ELR (cell line): Measurements from ENCODE around the gene KLHL1.

Experiments used
- DNase-seq: peaks from one replicate; pipeline ENCODE4 v3.0.0-alpha.2; 2015; ENCODE audit warnings: low read depth

The KLHL1 gene

DNA sequence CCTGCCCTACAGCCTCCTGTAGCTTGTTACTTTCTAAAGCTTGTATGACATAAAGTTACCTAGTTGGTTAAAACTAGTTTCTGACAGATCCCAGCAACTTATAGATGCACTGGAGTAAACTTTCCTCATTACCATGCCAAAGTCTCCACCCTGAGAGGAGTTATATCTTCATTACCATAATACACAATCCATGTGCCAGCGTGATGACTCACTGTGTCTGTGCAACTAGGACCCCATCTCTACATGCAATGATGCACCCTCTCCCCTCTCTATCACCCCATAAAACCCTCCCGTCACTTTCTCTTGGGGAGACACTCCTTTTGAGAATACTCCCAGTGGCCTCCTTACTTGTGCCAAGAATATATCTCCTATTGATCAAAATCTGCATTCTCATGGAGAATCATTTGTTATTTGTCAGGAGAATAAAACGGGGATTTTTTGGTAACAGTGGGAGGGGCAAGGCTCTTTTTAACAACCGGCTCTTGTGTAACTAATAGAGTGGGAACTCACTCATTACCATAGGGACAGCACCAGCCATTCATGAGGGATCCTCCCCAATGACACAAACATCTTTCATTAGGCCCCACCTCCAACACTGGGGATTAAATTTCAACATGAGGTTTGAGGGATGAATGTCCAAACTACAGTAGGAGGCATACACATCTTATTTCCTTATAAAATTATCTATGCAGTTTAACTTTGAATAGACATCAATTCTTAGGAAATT is 235.8 kb downstream of the KLHL1 start:
- no peak for DNase-seq

DNA sequence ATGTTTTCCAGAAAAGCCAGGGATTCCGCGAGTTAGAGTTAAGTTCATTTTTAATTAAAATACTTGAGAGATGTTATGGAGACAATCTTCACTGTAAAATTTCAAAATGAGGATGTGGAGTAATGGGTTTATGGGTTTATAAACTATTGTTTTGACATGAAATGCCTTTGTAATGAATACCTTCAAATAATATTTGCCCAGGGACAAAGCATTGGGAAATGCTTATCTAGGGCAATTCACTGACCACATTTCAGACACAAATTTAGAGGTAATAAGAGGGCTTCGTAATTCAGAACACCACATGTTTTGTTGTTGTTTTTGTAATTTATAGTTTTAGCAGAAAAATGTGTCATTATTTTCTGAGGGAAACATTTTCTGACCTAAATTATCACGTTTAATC is 241.7 kb downstream of the KLHL1 start:
- no peak for DNase-seq

DNA sequence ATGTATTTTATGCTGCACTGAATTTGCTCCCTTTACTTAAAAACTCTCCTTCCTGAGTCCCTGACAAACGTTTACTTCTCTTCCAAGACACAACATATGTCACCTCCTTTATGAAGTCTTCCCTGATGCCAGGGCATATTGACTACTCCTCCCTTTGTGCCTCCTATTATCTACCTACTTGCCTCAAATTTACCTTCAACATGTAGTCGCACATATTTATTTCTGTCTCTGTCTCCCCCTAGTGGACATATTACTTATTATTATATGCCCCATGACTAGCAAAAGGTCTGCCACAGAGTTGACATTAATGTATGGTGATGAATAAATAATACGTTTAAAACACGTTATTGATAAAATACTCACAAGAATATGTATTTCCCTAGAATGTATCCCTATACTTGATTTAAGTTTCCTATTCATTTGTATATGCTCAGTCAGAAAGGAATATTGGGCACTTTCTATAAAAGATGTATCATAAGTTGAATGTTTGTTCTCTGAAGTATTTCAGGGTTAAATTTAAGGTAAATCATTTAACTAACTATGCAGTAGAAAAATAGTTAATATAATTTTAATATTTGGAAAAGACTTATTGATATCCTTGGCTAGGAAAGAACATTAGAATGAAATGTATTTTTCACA is 250.9 kb downstream of the KLHL1 start:
- DNase-seq = peak; percentile 61

DNA sequence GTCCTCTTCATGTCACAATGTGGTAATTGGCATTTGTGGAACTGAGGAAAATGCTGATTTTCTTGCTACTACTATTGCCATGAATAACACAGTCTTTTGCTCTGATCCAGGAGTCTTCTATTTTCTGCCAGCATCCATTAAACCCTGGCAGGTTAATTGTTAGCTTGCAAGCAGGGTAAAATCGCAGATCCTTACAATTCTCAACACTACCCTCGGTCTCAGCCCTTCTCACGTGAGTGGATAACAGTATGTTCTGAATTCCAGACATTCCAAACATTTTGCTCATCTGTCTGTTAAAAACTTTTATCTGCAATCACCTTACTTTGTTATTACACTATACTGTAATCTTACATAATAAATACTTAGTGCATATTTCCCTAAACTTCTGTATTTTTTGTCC is 251.9 kb downstream of the KLHL1 start:
- DNase-seq = peak; percentile 32

DNA sequence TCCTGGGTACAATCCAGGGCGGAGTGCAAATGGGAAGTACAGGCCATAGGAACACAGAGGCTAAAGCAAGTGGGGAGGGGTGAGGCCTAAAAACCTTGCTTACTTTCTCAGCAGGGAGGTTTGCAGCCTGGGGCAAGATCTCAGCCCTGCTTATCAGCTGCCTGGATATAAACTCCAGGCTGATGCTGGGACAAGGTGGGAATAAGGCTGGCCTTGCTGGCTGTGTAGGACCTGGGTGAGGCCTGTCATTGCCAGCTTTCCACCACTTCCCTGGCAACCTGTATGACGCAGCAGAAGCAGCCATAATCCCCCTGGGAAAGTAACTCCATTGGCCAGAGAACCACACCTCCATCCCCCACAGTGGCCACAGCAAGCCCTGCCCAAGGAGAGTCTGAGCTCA is 279.7 kb downstream of the KLHL1 start:
- DNase-seq = no peak

DNA sequence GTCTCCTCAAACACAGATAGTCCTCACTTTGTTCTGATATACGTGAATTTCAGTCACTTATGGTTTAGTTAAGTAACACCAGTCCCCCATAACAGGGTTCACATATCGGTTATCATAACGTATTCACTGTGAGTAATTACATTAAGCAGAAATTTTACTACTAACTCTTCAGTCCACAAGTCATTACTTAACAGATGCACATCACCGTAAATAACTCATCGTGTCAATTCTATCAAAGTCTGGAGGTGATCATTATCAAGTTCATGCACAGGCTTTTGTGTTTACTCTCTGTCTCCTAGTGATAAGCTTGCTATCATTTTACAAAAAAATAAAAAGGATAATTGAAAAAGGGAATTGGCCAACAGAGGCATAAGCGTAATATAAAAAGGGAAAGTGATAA is 288.1 kb downstream of the KLHL1 start:
- no peak for DNase-seq

DNA sequence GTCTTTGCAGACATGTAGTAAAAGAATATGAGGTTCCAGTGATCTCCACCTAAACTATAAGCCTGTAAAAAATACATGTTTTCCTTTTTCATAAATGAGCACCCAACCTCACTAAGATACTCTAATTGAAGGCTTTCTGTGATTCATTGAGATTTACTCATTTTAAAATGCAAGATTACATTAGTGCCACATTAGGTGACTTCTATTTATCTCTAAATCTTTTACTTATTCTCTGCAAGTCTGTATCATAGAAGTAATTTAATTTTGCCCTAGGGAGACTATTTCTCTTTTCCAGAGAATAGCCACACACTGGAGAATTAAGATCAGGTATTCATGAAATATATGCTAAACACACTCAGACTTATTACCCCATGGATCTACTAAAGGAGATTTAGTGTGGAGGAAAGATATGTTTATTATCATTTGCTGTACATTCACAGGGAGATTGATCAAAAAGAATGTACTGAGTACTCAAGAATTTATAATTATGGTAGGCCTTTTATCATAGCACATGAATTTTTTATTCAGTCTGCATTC is 290.9 kb downstream of the KLHL1 start:
- DNase-seq = no peak

DNA sequence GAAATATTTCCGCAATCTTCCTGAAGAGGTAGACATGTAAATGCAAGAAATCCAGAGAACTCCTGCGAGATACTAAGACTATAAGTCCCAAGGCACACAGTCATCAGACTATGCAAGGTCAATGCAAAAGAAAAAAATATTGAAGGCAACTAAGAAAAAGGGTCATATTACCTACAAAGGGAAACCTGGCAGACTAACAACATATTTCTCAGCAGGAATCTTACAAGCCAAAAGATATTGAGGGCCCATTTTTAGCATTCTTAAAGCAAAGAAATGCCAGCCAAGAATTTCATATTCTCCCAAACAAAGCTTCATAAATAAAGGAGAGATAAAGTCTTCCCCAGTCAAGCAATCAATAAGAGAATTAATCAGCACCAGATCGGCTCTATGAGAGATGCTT is 299.1 kb downstream of the KLHL1 start:
- DNase-seq = no peak

DNA sequence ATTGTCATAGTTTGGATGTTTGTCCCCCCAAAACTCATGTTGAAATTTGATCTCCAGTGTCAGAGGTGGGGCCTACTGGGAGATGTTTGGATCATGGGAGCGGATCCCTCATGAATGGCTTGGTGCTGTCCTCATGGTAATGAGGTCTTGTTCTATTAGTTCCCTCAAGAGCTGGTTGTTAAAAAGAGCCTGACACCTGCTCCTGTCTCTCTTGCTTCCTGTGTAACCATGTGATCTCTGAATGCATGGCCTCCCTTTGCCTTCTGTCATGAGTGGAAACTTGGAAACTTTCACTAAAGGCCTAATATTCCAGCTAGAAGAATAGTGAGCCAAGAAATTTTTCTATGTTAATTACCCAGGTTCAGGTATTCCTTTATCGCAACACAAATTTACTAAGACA is 312.0 kb downstream of the KLHL1 start:
- DNase-seq = no peak

DNA sequence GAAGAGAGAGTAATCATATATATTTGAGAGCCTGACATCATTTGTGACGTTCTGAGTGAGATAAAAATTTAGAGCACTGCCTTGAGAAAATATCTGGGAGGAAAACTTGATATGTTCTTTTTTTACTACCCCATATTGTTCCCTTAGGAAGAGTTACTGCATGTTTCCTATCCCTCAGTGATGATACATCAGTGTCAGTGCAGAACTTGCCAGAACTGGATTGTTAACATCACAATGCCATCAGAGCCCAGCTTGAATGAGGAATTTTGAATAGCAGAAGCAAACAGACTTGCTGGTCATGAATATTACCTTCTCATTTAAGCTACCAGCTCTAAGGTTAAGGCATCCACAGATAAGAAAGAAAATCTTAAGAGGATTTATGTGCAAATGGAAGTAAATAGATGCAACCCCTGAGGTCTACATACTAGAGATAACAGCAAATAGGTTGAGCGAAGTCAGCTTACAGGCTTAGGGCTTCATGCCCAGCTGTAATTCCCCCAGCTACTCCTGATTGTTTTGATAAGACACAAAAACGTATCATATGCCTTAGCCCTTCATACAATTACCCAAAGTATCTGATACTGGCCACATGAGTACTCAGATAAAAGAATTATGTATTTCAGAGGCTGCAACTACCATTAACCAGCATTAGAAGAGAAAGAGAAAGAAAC is 314.3 kb downstream of the KLHL1 start:
- peak; percentile 10 for DNase-seq

DNA sequence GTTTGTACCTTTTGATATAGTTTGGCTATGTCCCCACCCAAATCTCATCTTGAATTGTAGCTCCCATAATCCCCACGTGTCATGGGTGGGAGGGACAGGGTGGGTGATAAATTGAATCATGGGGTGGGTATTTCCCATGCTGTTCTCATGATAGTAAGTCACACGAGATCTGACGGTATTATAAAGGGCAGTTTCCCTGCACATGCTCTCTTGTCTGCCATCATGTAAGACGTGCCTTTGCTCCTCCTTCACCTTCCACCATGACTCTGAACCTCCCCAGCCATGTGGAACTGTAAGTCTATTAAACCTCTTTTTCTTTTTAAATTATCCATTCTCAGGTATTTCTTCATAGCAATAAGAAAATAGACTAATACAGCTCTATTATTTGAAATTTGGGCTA is 331.3 kb downstream of the KLHL1 start:
- DNase-seq = no peak

DNA sequence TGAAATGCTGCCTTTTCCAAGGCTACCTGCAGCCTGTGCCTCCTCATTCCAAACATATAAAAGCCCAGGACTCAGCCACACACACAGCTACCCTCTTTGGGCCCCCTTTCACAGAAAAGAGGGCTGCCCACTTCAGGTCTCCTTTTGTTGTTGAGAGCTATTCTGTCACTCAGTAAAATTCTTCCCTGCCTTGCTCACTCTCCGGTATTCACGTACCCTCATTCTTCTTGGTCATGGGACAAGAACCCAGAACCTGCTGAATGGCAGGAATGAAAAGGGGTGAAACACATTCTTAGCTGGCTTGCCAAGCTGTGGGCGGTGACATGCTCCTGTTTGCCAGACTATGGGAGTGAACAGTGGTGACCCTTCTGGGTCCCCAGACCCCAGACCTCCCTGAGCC is 338.6 kb downstream of the KLHL1 start:
- DNase-seq = no peak

DNA sequence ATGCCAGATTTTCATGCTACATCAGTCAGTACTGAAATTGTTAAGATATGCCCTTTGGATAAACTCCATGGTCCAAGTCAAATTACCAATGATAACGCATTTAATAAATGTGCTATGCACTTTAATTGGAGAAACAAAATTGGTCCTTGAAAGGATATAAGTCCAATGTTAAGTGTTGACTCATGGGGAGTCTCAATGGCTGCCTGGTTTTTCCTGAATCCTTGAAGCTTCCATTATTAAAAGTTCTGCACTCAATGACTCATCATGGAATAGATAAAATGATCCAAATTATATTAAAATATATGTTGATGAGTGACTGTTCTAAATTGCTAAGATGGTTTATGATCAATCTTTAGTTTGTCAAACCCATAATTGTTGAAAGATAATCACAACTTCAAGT is 346.7 kb downstream of the KLHL1 start:
- no peak for DNase-seq

DNA sequence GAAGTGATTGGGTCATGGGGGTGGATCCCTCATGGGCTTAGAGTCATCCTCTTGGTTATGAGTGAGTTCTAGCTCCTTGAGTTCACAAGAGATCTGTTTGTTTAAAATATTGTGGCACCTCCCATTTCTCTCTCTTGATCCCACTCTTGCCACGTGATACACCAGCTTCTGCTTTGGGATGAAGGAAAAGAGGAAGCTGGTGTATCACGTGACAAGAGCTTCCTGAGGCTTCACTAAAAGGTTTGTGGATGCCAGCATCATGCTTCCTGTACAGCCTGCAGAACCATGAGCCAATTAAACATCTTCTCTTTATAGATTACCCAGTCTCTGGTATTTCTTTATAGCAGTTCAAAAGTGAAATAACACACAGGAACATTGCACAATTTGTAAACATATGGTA is 353.2 kb downstream of the KLHL1 start:
- no peak for DNase-seq

DNA sequence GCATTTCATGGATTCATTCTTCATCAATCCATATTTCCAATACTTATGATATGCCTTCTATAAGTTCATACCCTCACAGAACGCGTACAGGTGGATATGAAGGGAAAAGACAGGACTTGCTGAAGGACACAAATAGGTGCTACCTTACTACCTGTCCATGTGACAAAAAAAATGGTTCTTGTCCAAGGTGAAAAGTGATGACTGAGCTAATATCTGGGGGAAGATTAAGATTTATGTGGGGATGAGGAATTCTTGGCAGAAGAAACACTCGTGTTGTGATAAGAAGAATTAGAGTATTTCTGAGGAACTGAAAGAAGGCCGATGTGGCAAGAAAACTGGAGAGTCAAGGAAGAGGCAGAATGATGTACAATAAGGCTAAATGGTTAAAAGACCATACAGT is 357.0 kb downstream of the KLHL1 start:
- no peak for DNase-seq

DNA sequence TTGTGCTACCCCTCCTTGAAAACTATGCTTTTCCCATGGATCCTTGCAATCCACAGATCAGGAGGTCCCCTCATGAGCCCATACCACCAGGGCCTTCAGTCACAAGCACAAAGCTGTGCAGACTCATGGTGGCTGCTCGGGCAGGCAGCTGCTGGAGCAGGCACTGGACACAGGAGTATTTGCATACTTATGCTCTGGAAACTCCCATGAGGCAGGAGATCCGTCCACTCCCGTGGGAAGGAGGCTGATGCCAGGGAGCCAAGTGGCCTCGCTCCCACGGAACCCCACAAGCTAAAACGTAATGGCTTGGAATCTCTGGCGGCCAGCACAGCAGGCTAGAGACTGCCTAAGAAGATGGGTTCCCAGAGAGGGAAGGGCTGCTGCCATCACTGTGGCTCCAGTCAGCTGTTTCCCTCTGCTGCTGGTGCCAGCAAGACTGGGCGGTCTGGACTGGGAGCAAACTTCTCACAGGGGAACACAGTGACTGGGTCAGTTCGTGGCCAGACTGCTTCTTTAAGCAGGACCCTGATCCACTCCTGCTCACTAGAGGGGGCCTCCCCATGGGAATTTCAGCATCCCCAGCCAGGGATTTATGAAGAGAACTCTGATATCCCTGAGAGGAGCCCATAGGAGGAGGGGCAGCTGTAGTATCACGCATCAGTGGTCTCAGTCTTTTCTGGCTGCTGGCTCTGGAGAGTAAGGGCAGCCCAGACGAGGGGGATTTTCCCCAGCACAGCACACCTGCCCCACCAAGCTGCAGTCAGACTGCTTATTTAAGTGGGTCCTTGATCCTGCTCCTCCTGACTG is 370.9 kb downstream of the KLHL1 start:
- DNase-seq = no peak

DNA sequence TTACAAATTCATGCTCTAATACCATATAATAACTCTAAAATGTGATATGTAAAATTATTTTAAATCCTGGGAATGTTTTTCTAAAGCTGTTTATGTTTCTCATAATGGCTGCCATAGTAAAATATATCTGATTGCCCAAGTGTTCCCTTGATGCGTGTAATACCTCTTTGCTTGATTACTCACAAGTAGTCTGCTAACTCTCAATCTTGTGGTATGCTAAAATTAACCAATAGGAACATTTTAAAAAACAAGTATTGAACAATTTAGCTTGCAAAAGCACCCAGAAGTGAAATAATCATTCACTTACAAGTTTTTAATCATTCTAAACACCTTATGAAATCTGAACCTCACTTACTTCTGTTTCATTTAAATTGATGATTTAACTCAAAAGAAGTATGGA is 386.6 kb downstream of the KLHL1 start:
- no peak for DNase-seq

DNA sequence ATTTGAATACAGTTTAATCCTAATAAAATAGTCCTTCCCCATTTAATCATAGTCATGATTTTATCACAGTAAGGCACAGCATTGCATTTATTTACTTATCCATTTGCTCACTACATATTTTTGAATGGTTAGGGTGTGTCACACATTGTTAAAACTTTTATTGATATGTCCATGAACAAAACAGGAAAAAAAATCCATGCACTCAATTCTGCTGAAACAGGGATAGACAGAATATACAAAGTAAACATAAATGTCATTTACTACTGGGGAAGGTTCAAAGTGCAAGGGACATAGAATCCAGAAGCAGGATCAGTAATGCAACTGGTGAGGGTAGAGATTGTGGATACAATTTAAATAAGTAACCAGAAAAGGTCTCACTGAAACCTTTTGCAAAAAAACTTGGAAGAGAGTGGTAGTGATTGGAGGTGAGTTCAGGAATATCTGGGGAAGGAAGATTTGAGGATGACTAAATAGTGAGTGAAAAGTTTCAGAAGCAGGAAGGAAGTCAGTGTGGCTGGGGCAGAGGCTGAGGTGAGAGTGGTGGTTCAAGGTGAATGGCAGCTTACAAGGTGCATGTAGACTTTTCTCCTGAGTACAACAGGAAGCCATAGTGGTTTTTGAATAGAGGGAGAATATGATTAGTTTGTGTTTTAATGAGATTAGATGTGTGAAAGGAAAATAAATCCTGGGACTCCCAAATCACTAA is 387.8 kb downstream of the KLHL1 start:
- DNase-seq = no peak

DNA sequence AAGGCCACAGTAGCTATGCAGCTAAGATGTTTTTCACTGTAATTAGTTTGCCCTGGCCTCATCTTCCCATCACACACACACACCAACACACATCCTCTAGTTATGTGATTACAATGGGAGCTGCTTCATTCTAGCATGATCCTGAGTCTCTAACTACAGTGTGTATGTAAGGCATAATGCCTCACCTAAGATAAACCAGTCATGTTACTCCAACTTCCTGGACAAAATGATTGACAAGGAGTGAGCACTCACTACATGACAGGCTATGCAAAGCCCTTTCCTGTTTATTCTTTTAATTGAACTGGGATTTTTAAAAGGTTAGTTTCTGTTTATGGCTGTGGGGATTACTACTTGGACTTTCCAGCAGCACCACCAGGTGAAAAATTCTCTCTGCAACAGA is 401.4 kb downstream of the KLHL1 start:
- no peak for DNase-seq

DNA sequence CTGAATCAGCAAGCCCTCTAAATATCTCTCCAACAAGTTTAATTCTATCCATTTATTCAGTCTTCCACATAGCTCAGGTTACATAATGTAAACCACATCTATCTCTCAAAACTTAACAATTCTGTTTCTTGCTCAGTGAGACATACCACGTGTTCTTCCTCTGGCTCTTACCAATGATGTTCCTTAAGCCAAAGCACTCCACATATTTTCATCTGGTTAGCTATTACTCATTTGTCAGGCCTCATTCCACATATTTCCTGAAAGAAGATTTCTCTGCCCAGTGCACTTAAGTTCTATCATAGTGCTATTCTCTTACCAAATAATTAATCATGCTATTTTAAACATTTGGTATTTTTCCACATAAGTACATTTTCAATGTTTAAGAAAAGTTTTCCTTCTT is 403.9 kb downstream of the KLHL1 start:
- DNase-seq = peak; percentile 34

DNA sequence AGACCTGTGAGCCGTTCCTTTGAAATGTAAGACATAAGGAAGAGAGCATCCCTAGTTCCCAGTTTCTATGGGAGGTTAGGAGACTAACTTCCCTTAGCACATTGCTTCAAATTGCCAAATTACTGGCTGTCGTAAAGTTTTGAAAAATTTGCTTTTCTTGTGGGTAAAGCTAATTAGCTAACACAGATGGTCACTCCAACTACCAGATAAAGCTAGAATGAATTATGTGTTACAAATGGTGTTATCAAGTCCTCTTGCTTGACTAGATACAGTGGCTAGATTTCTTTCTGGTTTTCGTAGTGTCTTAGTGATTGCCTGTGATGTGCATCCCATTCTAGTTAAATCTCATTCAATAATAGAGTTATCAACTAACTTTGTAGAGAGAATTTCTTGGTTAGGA is 417.3 kb downstream of the KLHL1 start:
- no peak for DNase-seq
